HS-27A (cell line): ENCODE results near the gene WDR45.

Experiments
- DNase-seq: peaks from one replicate; pipeline ENCODE4 v3.0.0-alpha.2; 2012; ENCODE audit warnings: low read depth, missing footprints

WDR45 gene

DNA sequence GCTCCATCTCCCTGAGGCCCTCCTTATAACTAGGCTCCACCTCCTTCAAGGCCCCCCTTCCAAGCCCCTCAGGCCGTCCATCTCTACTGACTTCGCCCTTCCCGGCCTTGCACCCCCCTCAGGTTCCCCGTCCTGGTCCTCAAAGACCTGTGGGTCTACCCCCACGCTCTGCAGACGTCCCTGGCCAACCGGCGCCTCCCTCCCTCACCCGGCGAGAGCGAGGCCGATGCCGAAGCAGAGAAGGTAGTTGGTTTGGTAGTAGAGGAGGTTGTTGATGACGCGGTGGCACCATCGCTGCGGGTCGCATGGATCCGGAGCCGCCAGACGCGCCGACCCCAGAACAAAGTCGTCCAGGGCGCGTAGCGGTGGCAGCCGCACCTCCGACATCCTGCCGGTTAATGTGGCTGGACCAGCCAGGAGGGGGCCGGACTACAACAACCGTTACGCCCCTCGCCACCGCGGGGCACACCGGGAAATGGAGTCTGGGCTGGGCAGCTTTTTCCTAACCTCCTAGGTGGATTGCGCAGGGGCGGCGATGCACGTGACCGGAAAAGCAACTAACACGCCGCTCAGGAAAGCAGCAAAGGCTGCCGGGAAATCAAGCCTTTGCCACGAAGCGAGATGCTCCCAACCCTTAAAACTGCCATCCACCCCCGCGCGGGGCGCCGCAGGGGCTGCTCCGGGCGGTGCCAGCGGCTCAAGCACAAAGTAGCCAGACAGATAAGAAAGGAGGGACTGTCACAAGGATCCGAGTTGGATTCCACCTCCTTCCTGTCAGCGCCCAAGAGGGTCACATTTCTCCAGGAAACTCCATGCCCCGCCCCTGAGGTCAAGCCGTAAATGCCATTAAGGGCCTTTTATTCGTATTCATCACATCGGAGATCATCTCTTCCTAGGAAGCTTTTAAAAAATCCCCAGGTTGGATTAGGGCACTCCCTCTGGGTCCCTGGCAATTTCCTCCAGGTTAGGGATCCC, 5.8 kb downstream of the WDR45 start, which contains the start of gene PRAF2:
Gene PRAF2, minus strand, starts transcription at position 402 of the 975 bp plus-strand sequence. Its CDS starts 15 bp downstream, at position 387.
- DNase-seq = peak; percentile 60

DNA sequence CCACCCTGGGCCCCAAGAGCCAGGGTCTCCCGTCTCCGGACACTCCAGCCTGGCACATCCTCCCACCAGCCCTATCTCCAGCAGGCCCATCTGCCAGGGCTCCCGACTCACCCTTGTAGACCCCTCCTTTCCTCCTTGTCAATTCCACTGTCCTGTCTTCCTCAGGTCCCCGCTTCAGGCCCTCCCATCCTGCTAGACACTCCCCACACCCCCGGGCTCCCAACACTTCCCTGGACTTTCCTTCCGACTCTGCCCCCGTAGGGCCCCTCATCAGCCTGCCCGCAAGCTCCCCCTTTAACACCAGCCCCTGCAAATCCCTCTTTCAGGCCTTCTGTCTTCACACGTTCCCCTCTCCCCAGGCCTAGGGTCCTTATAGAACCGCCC, 7.0 kb downstream of the WDR45 start:
- DNase-seq = no peak

DNA sequence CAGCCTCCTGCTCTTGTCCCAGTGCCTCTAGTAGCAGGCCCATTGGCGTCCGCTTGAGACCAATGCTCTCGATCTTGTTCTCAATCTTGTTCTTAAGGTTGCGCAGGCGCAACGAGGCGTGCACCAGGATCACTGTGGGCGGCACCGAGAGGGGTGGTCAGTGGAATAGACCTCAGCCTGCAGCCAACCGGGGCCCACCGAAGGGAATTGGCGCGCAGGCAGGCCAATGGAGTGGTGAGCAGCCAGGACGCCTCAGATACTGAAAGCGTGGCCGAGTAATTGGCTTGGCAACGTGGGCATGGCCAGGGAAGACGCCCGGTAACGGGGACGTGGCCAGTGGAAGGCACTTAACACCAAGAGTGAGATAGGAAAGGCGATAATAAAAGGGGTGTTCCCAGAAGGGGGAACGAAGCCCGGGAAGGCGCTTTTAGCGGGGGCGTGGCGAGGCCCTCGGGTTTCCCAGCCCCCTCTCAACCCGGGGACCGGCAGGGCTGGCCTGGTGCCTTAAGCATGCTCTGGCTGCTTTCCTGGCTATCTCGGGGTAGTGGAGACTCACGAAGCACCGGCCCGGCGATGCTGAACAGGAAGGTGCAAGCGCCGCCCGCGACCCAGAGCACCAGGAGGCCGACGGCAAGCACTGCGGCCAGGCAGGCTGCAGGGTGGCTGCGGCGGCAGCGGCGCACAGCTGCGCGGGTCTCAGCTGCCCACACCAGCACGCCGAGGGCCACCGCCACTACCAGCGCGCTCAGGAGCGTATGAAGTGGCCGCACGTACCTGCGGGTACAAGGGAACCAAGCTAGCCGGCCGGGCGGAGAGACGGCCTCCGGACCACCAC, 7.6 kb downstream of the WDR45 start:
- no peak for DNase-seq

DNA sequence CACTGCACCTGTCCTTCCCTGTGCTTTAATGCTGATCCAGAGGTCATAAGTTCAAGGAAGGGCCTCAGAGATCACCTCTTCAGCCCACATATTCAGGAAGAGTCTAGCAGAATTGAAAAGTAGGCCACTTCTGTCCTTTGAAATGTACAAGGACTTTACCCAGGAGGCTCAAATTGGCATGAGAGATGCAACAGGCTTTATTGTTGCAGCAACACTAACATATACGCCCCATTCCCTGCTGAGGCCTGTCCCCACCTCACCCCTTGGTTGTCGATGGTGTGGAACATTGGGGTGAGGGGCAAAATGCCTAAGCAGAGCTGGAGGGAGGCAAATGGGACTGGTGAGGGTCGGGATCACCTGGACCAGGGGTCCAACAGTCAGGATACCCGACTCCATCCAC, 8.7 kb downstream of the WDR45 start:
- no peak for DNase-seq

DNA sequence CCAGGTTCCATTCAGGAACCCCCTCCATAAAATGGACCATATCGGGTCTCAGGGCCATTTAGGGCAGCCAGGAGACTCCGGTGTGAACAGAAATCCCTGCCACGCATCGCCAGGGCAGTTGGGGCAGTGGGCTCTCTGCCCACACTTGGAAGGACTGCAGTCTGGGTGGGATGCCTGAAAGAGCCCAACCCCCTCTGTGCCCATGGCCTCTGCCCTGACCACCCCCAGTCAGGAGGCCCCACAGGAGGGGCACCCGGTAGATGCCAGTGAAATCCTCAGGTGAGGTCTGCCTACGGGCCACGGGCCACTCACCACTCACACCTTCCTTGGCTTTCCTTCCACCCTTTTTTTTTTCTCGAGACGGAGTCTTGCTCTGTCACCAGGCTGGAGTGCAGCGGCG, 10.6 kb downstream of the WDR45 start:
- no peak for DNase-seq

DNA sequence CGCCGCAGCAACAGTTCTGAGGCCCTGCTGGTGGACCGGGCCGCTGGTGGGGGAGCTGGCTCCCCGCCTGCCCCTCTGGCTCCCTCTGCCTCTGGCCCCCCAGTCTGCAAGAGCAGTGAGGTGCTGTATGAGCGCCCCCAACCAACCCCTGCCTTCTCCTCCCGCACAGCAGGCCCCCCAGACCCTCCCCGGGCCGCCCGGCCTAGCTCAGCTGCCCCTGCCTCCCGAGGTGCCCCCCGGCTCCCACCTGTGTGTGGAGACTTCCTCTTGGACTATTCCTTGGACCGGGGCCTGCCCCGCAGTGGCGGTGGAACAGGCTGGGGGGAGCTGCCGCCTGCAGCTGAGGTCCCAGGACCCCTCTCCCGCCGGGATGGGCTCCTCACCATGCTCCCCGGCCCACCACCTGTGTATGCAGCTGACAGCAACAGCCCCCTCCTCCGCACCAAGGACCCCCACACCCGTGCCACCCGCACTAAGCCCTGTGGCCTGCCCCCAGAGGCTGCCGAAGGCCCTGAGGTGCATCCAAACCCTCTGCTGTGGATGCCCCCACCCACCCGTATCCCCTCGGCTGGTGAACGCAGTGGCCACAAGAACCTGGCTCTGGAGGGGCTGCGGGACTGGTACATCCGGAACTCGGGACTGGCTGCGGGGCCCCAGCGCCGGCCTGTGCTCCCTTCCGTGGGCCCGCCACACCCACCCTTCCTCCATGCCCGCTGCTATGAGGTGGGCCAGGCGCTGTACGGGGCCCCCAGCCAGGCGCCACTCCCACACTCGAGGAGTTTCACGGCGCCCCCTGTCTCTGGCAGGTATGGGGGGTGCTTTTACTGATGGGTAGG, 12.2 kb downstream of the WDR45 start:
- DNase-seq = no peak

DNA sequence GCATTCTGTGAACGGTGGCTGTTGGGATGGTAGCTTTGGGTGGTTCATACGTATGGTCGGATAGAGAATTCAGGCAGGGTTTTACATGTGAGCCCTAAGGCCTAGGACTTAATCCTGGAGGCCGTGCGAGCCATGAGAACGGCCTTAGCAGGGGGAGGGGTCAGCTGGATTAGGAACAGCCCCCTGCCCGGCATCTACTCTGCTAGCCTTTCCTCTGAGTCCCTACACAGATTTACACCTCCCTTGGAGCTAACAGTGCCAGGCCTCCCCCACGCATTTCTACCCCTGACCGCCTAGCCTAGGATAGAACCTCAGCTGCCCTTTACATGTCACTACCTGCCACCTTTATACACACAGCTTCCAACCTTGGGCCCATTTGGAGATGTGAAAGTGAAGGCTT, 13.0 kb downstream of the WDR45 start:
- no peak for DNase-seq

DNA sequence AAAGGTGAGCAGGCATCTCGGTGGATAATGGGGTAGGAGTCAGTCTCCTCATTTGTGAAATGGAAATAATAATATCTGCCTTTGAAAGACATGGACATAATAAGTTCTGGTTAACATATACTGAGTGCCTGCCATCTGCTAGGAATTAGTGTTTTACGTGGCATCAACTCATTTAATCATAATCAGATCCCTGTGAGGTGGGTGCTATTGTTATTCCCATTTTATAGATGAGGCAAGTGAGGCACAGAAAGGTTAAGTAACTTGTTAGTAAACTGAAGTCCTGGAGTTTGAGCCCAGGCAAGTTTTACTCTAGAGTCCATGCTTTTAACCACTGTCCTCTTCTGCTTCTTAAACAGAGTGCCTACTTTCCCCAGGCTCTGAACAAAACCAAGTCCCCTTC, 13.4 kb downstream of the WDR45 start:
- no peak for DNase-seq

DNA sequence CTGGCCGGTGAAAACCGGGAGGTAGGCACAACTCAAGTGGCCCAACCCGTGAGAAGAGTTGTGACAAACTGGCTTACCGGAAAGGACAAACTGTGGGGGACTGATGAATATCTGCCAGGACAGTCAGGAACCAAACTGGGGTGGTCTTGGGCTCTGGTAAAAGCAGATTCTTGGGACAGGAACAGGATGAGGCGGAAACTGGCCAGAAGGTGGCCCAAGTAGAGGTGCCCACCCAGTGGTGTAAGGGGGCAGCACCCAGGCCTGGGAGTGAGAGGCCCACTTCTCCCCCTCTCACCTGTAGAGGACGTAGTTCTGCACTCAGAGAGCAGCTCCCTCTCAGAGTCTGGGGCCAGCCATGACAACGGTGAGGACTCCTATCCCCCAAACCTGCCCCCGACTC, 15.0 kb downstream of the WDR45 start:
- DNase-seq = no peak

DNA sequence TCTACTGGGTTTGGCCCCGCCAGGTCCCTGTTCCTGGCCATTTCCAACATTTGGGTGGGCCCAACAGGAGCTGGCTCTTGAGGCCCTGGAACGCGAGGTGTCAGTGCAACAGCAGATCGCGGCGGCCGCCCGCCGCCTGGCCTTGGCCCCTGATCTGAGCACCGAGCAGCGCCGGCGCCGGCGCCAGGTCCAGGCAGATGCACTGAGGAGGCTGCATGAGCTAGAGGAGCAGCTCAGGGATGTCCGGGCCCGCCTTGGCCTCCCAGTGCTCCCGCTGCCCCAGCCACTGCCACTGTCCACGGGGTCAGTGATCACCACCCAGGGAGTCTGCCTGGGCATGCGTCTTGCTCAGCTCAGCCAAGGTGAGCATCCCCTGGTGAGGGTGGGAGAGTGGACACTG, 15.4 kb downstream of the WDR45 start:
- no peak for DNase-seq

DNA sequence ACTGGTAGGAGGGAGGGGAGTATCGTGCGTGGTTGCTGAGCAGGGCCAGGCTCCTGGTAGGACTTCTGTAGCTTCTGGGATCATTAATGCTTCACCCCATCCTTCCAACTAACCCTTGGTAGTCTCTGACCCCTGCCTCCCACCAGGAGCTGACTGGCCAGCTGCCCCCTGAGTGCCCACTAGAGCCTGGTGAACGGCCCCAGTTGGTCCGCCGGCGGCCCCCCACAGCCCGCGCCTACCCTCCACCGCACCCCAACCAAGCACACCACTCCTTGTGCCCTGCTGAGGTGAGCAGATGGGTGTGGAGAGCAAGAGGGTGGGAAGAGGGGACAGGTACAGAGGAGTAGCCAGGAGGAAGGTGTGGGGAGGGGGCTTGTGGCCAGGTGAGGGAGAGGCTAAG, 16.0 kb downstream of the WDR45 start:
- no peak for DNase-seq

DNA sequence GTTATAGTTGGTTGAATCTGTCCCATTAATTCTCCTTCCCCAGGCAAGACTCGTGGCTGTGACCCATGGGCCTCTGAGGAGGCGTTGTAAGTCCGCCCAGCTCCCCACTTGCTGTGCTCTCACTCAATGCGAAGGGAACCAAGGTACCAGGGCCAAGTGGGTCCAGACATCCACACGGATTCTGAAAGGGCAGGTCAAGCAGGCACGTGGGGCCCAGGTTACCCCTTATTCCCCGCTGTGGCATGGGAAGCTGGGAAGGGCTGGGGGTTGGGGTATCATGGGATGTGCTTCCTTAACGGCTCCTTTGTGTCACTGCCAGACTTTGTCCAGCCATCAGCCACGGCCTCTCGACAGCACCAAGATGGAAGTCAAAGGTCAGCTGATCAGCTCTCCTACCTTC, 17.8 kb downstream of the WDR45 start:
- DNase-seq = no peak

DNA sequence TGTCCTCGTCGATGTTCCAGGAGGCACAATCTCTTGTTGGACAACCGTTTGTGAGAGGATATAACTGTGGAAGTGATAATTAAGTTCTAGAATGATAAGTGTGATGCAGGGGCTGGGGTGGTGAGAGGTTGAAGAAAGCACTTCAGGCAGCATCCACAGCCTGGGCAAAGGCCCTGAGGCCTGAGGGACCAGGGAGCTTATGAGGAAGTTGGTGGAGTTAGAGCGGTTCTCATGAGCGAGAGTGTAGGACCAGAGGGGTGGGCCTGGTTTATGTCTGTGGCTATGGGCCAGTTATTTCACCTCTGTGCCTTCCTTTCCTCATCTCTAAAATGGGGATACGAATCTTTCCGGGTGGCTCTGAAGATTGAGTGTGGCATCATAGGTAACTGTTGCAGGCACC, 18.2 kb downstream of the WDR45 start:
- no peak for DNase-seq

DNA sequence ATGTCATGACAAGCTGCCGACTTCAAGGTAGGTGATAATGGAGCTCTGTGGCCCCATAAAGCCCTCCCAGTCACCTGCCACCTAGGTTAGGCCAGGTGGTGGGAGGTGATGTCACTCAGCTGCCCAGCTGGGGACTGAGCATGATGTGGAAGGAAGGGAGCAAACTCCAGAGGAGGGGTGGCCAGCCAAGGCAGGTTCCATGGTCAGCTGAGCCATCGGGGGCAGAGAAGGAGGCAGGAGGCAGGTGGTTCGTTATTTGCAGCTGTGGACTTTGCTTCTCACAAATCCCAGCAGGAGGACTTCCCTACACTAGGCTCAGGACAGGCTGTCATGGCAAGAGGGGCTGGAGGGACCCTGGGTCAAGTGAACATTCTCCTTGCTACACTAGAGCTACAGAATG, 18.8 kb downstream of the WDR45 start:
- DNase-seq = no peak

DNA sequence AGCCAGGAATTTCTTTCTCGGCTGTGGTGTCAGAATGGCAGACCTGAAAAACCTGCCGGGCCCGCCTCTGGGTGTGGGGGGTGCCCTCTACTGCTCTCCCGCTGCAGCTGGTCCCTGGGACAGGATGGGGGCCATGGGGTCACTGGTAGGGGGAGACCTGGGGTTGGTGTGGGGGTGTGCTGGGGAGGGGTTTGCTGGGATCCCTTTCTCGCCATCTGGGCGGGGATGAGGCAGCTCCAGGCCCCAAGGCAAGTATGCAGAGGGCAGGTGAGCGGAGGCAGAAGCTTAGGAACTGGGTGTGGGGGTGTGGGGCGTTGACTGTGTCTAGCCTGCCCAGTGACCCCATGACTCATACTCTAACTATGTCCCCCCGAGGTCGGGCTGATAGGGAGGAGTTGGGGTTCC, 20.0 kb downstream of the WDR45 start:
- DNase-seq = no peak

DNA sequence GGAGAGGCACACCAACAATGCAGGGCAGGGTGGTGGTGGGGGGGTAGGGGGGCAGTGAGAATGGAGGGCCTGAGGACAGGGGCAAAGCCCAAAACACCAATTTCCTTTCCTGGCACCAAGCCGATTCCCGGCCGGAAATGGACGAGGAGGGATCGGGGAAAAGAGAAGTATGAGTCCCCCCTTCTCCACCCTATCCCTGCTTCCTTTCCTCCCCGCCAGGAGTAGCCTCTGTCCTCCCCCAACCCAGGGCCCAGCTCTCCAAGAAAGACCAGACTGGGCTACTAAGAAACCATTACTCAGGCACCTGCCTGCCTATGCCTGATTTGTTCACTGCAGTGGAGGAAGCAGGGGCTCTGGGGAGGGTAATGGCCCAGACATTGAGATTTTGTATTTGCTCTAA, 20.5 kb downstream of the WDR45 start:
- DNase-seq = no peak

DNA sequence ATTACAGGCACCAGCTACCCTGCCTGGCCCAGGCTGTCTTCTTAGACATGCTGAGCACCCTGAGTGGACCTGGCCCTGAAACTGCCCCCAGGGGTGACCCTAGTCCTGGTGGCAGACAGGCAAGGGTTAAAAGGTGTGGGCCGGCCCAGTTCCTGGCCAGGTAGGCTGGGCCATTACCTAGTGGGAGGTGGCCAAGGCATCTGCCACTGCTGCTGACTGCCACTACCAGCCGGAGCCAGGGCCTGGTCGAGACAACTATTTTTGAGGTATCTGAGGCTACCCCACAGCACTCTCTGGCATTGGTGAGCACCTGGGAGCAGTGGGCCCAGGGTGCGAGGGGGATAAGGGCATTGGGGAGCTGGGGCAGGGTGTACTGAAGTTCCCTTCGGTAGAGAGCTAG, 20.9 kb downstream of the WDR45 start, which contains the start of gene CCDC120:
Gene CCDC120, plus strand, starts transcription at position 206 of the 400 bp plus-strand sequence. CDS start 3,043 bp downstream, outside the sequence.
- no peak for DNase-seq

DNA sequence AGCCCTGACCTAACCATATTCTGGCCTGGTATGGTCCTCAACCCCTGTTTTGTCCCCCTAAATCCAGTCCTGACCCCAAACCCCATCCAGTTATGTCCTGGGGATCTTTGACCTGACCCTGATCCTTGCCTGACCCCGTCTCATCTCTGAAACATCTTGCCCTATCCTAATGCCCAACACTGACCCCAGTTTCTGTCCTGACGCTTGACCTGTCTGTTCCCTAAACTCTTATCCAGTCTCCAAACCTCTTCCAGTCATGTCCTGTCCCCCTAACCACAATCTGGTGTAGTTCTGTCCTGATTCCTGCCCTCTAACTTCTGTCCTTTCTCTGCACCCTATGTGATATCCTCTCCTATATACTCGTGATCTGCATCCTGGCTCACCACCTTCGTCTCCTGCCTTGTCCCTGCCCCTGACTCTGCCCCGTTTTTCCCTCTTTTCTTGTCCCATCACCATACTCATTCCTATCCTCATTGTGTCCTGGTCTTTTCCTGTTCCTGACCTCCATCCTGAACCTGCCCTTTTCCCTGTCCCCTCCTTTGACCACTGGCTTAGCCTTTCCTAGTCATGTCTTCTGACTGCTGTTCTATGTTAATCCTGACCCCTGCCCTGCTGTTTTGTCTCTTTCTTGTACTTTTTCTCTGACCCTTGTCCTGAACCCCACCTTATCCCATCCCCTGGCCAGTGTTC, 25.5 kb downstream of the WDR45 start:
- no peak for DNase-seq

DNA sequence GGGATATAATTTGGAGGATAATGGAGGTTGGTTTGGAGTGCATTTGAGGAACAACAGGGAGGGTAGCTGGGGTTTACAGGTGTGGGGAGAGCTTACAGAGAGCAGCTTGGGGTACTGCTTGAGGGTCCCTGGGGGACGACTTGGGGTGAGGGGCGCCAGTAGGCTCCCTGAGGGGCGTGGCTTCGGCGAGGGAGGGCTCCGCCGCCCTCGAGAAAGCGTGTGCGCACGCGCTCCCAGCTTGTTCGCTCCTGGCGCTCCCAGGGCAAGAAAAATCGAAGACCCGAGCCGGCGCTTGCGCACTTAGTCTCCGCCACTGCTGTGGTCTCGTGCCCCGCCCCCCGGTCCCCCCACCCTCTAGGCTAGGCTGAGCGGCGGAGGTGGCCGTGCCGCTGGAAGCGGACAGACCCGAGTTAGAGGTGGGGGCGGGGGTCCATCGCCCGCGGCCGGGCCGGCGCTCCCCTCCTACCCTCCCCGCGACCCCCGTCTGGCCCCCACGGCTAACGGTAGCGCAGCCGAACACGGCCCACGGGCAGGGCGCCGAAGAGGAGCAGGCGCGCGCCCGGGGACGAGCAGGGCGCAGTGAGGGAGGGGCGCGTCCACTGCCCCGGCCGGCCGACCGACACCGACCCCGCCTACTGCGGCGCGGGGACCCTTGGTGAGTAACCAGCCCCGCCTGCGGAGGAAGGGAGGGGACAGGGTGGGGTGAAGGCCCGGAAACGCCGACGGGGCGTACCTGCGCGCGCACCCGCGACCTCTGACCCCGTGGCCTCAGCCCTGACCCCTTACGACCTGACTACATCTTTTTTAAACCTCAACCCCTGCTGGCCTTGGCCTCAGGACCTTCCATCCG, 26.2 kb downstream of the WDR45 start:
- no peak for DNase-seq

DNA sequence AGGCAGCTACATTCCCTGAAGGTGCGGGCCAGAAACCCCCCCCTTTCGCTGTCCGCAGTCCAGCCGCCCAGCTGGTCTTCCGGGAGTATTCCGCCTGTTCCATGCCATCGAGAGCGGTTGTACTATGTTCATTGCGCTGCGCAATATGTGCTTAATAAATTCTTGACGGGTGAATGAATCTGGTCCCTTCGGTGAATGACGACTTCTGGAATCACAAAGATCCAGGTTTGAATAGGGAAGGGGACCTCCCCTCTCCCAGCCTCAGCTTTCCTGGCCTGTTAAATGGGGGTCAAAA, 35.8 kb downstream of the WDR45 start:
- no peak for DNase-seq
